ENCODE results near the gene KIF17.

- no peak for TF ChIP-seq CTCF (IDR thresholded peaks at IDR 0.05)
- TF ChIP-seq EP300 (IDR thresholded peaks at IDR 0.05): no peak
- TF ChIP-seq MAFK (IDR thresholded peaks at IDR 0.05; ENCODE audit: partially characterized antibody): no peak
- TF ChIP-seq USF2 (IDR thresholded peaks at IDR 0.05): no peak
- TF ChIP-seq RNF2 (IDR thresholded peaks at IDR 0.05; ENCODE audit: borderline replicate concordance, low read depth): no peak
- TF ChIP-seq POLR2A (IDR thresholded peaks at IDR 0.05; ENCODE audit: low read length): no peak
- TF ChIP-seq RFX5 (IDR thresholded peaks at IDR 0.05): no peak
- no peak for TF ChIP-seq EHMT2 (IDR thresholded peaks at IDR 0.05; ENCODE audit: low read depth)
- no peak for TF ChIP-seq POLR2AphosphoS2 (conservative IDR thresholded peaks at IDR 0.05; ENCODE audit: low read length)
- no peak for TF ChIP-seq MAZ (IDR thresholded peaks at IDR 0.05; ENCODE audit: borderline replicate concordance, low read depth, low read length)
- TF ChIP-seq BHLHE40 (IDR thresholded peaks at IDR 0.05; ENCODE audit: low read depth, low read length): no peak
- TF ChIP-seq PBX3 (IDR thresholded peaks at IDR 0.05): no peak
Measured at GRCh38 chr1:20693623-20694022, 24.2 kb downstream of the KIF17 start.
